Mesenchymal stem cell (in vitro differentiated cells and primary cell): ENCODE data around the gene SCO2.
A peak's percentile ranks its signal among the peaks of the same experiment; 100 is the strongest.

ENCODE experiments used
- DNase-seq: peaks from one replicate; pipeline ENCODE4 v3.0.0-alpha.2; 2013
- H2AFZ ChIP-seq: one replicate; pipeline ENCODE4 v1.6.1; 2013; ENCODE audit warnings: low read depth, mild to moderate bottlenecking, control low read depth, inconsistent platforms, low read length, moderate library complexity
- H2AK5ac ChIP-seq: 2 replicates; pipeline ENCODE4 v1.6.1; 2013; ENCODE audit warnings: low read length, moderate library complexity, mild to moderate bottlenecking, inconsistent platforms; ENCODE audit not compliant: severe bottlenecking
- H2BK120ac ChIP-seq: one replicate; pipeline ENCODE4 v1.6.1; 2013; ENCODE audit warnings: low read depth, mild to moderate bottlenecking, inconsistent platforms, low read length, moderate library complexity
- H2BK12ac ChIP-seq, 2 experiments: one replicate each; pipeline ENCODE4 v1.6.1; 2013; ENCODE audit warnings: inconsistent platforms in 2 of 2, low read length in 2 of 2, mild to moderate bottlenecking in 2 of 2, moderate library complexity in 2 of 2, control low read depth in 1 of 2
- H2BK15ac ChIP-seq: one replicate; pipeline ENCODE4 v1.6.1; 2013; ENCODE audit warnings: mild to moderate bottlenecking, low read depth, inconsistent platforms; ENCODE audit not compliant: poor library complexity, severe bottlenecking
- H2BK5ac ChIP-seq: 2 replicates; pipeline ENCODE4 v1.6.1; 2013; ENCODE audit warnings: low read depth, mild to moderate bottlenecking, low read length, control low read depth, inconsistent platforms; ENCODE audit not compliant: poor library complexity, severe bottlenecking
- H3K14ac ChIP-seq, 2 experiments: one replicate each; pipeline ENCODE4 v1.6.1; 2013; ENCODE audit warnings: inconsistent platforms in 2 of 2, low read length in 2 of 2, control low read depth in 1 of 2, mild to moderate bottlenecking in 1 of 2, moderate library complexity in 1 of 2
- H3K18ac ChIP-seq, 2 experiments: one replicate each; pipeline ENCODE4 v1.6.1; 2013; ENCODE audit warnings: inconsistent platforms in 2 of 2, low read length in 2 of 2, control low read depth in 1 of 2, low read depth in 1 of 2, mild to moderate bottlenecking in 1 of 2
- H3K23ac ChIP-seq, 2 experiments: one replicate each; pipeline ENCODE4 v1.6.1; 2013; ENCODE audit warnings: inconsistent platforms in 2 of 2, low read length in 2 of 2, mild to moderate bottlenecking in 2 of 2, moderate library complexity in 2 of 2, control low read depth in 1 of 2
- H3K27ac ChIP-seq: 2 replicates; pipeline ENCODE4 v1.5.1; 2013; ENCODE audit warnings: mild to moderate bottlenecking, moderate library complexity, low read length, control low read depth, inconsistent platforms; ENCODE audit not compliant: poor library complexity, severe bottlenecking
- H3K27me3 ChIP-seq, 2 experiments: 2 replicates each; pipeline versions ENCODE4 v1.6.1 to v1.7.0; 2013; ENCODE audit warnings: low read length in 2 of 2, mild to moderate bottlenecking in 2 of 2, moderate library complexity in 2 of 2, control low read depth in 1 of 2, inconsistent platforms in 1 of 2; ENCODE audit not compliant: control insufficient read depth in 1 of 2, insufficient read depth in 1 of 2
- H3K36me3 ChIP-seq, 2 experiments: 2 replicates each; pipeline versions ENCODE4 v1.6.1 to v1.7.0; 2013; ENCODE audit warnings: low read length in 2 of 2, control low read depth in 1 of 2, inconsistent platforms in 1 of 2, low read depth in 1 of 2, mild to moderate bottlenecking in 1 of 2; ENCODE audit not compliant: insufficient read depth in 2 of 2, control insufficient read depth in 1 of 2
- H3K4ac ChIP-seq, 2 experiments: one replicate each; pipeline ENCODE4 v1.6.1; 2013; ENCODE audit warnings: inconsistent platforms in 2 of 2, low read length in 2 of 2, mild to moderate bottlenecking in 2 of 2, moderate library complexity in 2 of 2, control low read depth in 1 of 2, low read depth in 1 of 2
- H3K4me1 ChIP-seq: 2 replicates; pipeline ENCODE4 v1.6.1; 2013; ENCODE audit warnings: low read depth, low read length, control low read depth; ENCODE audit not compliant: control insufficient read depth, insufficient read depth
- H3K4me2 ChIP-seq: 2 replicates; pipeline ENCODE4 v1.6.1; 2013; ENCODE audit warnings: low read length, mild to moderate bottlenecking, inconsistent platforms; ENCODE audit not compliant: poor library complexity, severe bottlenecking
- H3K4me3 ChIP-seq, 2 experiments: 2 replicates each; pipeline versions ENCODE4 v1.5.1 to v1.7.0; 2013; ENCODE audit warnings: low read length in 2 of 2, mild to moderate bottlenecking in 2 of 2, control low read depth in 1 of 2, low read depth in 1 of 2; ENCODE audit not compliant: insufficient read depth in 1 of 2
- H3K79me1 ChIP-seq: replicated peaks from 2 replicates; pipeline ENCODE4 v1.6.1; 2013; ENCODE audit warnings: mild to moderate bottlenecking, control low read depth, low read length, inconsistent platforms; ENCODE audit not compliant: poor library complexity, severe bottlenecking
- H3K9ac ChIP-seq: 2 replicates; pipeline ENCODE4 v1.7.0; 2013; ENCODE audit warnings: mild to moderate bottlenecking, low read length, moderate library complexity
- H3K9me3 ChIP-seq: 2 replicates; pipeline ENCODE4 v1.7.0; 2013; ENCODE audit warnings: mild to moderate bottlenecking, low read length; ENCODE audit not compliant: control insufficient read depth
- H4K8ac ChIP-seq: one replicate; pipeline ENCODE4 v1.6.1; 2013; ENCODE audit warnings: inconsistent platforms, mild to moderate bottlenecking, low read length, moderate library complexity
- H4K91ac ChIP-seq: one replicate; pipeline ENCODE4 v1.6.1; 2013; ENCODE audit warnings: mild to moderate bottlenecking, low read length, inconsistent platforms
- WGBS: methylation state at CpG from one replicate; pipeline ENCODE4 v1.1.7; 2013; ENCODE audit warnings: mixed read lengths; 5-methylcytosine and 5-hydroxymethylcytosine counted together

SCO2 gene

DNA sequence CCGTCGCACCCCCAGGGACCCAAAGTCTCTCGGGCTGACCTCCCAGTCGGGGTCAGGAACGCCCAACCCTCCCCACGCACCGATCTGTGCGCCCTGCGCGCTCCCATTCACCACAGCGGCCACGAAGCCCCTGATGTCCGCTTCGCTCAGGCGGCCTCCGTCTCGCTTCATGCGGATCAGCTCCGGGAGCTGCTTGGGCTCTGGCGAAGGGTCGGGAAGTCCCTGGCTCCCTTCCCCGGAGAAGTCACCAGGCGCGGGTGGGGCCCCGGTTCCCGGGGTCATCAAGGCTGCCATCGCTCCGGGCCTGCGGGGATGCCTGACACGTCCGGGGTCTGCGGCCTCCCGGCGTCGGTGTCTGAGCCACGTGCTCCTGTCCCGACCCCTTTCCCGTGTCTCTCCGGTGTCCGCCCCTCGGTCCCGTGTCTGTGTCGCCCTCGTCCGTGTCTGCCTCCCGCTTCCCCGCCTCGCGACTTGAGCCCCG, 4.1 kb upstream of the SCO2 start:
- peak; percentile 39 for DNase-seq
- no peaks in the 10 kb centered on the region for H3K9me3 ChIP-seq
- peaks cover 0 to 3% of the 10 kb centered on the region in 2 experiments for H3K36me3 ChIP-seq
- no peak overlapping the region for H3K4me2 ChIP-seq
- peaks cover 0 to 27% of the 10 kb centered on the region in 2 experiments for H3K27me3 ChIP-seq
- WGBS = 43% methylated on average over 40 of the region's 50 CpGs
- peaks cover 5% of the 10 kb centered on the region for H3K79me1 ChIP-seq
- peak overlapping the region; percentile 45 for H2BK120ac ChIP-seq
- peaks cover 49% of the 10 kb centered on the region for H3K4me1 ChIP-seq
- H2BK5ac ChIP-seq = no peak overlapping the region
- H3K27ac ChIP-seq = no peak overlapping the region
- peak overlapping the region; percentile 86 to 88 for H3K18ac ChIP-seq
- H2AK5ac ChIP-seq = no peak overlapping the region
- H3K4ac ChIP-seq = peak overlapping the region; percentile 89 to 93
- peak overlapping the region; percentile 96 for H4K8ac ChIP-seq
- peak overlapping the region in 1 of 2 experiments; percentile 98 for H3K23ac ChIP-seq
- H2BK12ac ChIP-seq = peak overlapping the region in 1 of 2 experiments; percentile 94
- peak overlapping the region; percentile 38 to 85 for H3K4me3 ChIP-seq
- H3K9ac ChIP-seq = peak overlapping the region; percentile 93
- H3K14ac ChIP-seq = peak overlapping the region in 1 of 2 experiments; percentile 87
- peak overlapping the region; percentile 98 for H4K91ac ChIP-seq
- H2AFZ ChIP-seq = no peak overlapping the region
- H2BK15ac ChIP-seq = no peak overlapping the region

DNA sequence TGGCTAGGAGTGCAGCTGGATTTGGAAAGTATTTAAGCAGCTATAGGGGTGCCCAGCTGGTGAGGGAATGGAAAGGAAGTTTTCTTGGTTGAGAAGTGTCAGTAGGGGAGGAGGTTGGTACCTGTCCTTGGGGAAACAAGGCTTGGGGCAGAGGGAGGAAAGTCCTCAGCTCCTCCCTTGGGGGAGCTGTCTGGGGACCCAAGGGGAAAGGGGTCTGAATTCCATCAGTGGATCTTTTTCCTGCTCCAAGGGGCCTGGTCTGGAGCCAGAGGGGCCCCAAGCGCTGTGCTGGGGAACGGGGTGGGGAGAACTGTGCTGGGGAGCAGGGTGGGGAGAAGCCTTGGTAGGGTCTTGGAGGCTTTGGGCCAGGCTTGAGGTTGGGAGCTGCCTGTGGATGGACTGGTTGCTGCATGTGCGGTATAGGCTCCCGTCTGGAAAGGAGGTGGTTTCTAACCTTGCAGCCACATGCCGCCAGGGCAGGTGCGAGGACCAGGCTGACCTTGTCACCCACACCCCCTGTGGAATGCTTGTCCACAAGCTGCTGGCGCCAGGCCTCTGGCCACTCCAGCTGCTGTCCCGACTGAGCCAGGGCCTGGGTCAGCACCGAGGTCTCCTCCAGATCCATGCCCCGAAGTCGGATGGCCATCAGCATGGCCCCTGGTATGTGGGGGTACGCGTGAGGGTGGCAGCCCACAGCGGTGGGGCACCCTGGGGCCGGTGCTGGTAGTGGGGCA, 3.5 kb upstream of the SCO2 start:
- H3K4me1 ChIP-seq = peaks cover 55% of the 10 kb centered on the region
- no peak overlapping the region for H2AFZ ChIP-seq
- H3K27me3 ChIP-seq = peaks cover 0 to 27% of the 10 kb centered on the region in 2 experiments
- peak overlapping the region in 1 of 2 experiments; percentile 81 for H2BK12ac ChIP-seq
- H4K91ac ChIP-seq = peak overlapping the region; percentile 6
- no peak overlapping the region for H2BK15ac ChIP-seq
- H3K4me2 ChIP-seq = no peak overlapping the region
- H2BK120ac ChIP-seq = no peak overlapping the region
- H3K4ac ChIP-seq = no peak overlapping the region
- H3K79me1 ChIP-seq = peaks cover 5% of the 10 kb centered on the region
- H3K9ac ChIP-seq = peak overlapping the region; percentile 93
- no peak overlapping the region for H4K8ac ChIP-seq
- peaks cover 2 to 8% of the 10 kb centered on the region in 2 experiments for H3K36me3 ChIP-seq
- H3K14ac ChIP-seq = no peak overlapping the region
- peak; percentile 9 for DNase-seq
- no peak overlapping the region for H3K23ac ChIP-seq
- WGBS = 83% methylated on average over 15 of the region's 15 CpGs
- H3K18ac ChIP-seq = peak overlapping the region in 1 of 2 experiments; percentile 88
- H2BK5ac ChIP-seq = no peak overlapping the region
- no peak overlapping the region for H2AK5ac ChIP-seq
- H3K27ac ChIP-seq = no peak overlapping the region
- peak overlapping the region in 1 of 2 experiments; percentile 85 for H3K4me3 ChIP-seq
- H3K9me3 ChIP-seq = no peaks in the 10 kb centered on the region

DNA sequence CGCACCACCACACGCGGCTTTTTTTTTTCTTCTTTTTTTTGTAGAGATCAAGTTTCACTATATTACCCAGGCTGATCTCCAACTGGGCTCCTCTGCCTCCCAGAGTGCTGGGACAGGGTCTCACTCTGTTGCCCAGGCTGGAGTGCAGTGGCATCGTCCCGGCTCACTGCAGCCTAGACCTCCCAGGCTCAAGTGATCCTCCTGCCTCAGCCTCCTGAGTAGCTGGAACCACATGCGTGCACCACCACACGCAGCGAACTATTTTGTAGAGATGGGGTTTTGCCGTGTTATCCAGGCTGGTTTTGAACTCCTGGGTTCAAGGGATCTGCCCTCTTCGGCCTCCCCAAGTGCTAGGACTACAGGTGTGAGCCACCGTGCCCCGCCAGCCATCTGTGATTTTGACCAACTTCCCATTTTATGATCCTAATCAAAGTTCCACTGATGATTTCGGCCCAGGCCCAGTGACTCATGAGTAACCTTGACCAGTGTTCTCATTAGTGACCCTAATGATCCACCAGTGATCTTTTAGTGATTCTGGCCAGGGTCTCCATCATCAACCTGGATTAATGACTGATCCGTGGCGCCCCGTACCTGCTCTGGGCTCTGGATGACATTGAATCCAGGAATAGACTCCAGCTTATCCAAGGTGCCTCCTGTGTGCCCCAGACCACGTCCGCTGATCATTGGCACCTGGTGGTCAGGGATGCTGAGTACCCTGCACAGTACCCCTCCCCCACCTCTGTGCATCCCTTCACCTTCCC, 2.7 kb upstream of the SCO2 start:
- Histone ChIP-seq H4K8ac (no peak overlapping the region), H4K91ac (no peak overlapping the region), H2AK5ac (no peak overlapping the region), H3K9me3 (no peaks in the 10 kb centered on the region), H3K18ac (peak overlapping the region in 1 of 2 experiments; percentile 50), H3K36me3 (peaks cover 9 to 15% of the 10 kb centered on the region in 2 experiments), H3K23ac (no peak overlapping the region), H3K14ac (no peak overlapping the region), H2BK120ac (no peak overlapping the region), H3K4me2 (no peak overlapping the region), H3K9ac (no peak overlapping the region), H3K4ac (no peak overlapping the region), H2AFZ (no peak overlapping the region), H2BK12ac (no peak overlapping the region), H3K27ac (no peak overlapping the region), H3K79me1 (peaks cover 9% of the 10 kb centered on the region), H3K4me3 (no peak overlapping the region), H2BK5ac (no peak overlapping the region), H3K27me3 (peaks cover 0 to 24% of the 10 kb centered on the region in 2 experiments), H3K4me1 (peaks cover 60% of the 10 kb centered on the region), H2BK15ac (peak overlapping the region; percentile 26)
- peak; percentile 9 for DNase-seq
- 96% methylated on average over 18 of the region's 18 CpGs for whole genome bisulfite sequencing
